GM12874 (cell line): Measurements from ENCODE around the gene CDH23.

Experiments used
- TF ChIP-seq, protein P1 (sequence below): IDR thresholded peaks from 2 replicates; pipeline ENCODE4 v1.5.1; 2011; ENCODE audit warnings: low read depth, mild to moderate bottlenecking, control low read depth, low read length, moderate library complexity; ENCODE audit not compliant: insufficient read depth

CDH23 gene

DNA sequence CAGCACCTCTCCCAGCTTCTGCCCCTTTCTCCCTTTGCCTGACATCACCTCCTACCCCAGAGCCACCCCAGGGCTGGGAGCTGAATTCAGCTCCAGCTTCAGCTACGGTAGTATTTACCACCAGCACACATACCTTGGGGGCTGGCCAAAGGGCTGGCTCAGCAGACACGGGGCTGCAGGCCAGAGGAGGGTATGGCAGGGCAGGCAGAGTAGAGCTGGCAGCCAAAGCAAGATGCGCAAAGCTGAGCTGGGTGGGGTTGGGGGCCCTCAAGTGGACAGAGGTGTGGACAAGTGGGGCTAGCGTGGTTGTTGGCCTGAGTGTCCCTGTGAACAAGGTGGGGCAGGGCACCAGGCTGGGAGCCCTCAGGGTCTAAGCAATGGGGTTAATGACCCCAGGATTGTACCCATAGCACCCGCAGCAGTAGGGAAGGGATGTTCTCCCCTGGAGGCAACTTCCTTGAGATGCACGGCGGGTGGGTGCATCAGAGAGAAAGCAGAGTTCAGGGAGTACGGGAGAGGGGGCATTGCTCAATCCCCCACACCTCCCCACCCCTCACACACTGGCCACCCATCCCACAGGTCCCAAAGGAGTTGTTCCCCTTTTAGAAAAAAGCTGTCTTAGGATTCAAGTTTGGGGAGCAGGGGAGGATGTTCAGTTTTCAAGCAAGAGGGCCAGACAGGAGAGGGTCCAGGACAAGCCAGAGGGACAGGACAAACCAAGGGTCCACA lies 368.6 kb downstream of the CDH23 start:
- TF ChIP-seq, protein P1, sequence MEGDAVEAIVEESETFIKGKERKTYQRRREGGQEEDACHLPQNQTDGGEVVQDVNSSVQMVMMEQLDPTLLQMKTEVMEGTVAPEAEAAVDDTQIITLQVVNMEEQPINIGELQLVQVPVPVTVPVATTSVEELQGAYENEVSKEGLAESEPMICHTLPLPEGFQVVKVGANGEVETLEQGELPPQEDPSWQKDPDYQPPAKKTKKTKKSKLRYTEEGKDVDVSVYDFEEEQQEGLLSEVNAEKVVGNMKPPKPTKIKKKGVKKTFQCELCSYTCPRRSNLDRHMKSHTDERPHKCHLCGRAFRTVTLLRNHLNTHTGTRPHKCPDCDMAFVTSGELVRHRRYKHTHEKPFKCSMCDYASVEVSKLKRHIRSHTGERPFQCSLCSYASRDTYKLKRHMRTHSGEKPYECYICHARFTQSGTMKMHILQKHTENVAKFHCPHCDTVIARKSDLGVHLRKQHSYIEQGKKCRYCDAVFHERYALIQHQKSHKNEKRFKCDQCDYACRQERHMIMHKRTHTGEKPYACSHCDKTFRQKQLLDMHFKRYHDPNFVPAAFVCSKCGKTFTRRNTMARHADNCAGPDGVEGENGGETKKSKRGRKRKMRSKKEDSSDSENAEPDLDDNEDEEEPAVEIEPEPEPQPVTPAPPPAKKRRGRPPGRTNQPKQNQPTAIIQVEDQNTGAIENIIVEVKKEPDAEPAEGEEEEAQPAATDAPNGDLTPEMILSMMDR = no peak

DNA sequence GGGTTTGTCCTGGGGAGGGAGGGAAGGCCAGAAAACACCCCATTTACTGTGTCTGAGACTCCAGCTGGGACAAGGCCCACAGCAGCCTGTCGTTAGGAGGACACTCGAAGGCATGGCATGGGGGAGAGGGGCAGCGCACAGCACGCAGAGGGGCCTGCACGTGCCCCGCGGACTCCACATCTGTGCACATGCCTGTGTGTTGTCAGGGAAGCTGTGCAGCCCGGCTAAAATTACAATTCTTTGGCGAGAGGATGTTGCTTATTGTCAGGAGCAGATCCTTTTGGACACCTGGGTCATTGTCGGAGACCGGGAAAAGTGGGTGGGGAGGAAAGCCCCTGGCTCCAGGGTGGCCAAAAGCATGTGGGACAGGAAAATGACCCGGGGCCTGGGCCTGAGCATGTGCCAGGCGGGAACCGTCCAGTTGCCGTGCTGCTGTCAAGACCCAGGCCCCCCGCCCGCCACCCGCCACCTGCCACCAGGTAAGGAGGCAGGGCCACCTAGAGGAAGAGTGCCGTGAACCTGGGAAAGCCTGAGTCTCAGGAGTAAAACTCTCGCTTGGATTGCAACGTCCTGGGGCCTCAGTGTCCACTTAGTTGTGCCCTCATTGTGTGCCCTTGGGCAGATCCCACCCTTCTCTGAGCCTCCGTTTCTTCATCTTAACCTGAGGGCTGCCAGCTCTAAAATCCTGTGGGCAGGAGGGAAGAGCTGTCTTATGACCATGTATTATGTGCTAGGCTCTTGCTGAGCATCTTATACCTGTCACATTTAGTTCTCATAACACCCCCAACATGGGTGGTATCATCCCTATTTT lies 369.4 kb downstream of the CDH23 start:
- TF ChIP-seq, protein P1 = no peak

DNA sequence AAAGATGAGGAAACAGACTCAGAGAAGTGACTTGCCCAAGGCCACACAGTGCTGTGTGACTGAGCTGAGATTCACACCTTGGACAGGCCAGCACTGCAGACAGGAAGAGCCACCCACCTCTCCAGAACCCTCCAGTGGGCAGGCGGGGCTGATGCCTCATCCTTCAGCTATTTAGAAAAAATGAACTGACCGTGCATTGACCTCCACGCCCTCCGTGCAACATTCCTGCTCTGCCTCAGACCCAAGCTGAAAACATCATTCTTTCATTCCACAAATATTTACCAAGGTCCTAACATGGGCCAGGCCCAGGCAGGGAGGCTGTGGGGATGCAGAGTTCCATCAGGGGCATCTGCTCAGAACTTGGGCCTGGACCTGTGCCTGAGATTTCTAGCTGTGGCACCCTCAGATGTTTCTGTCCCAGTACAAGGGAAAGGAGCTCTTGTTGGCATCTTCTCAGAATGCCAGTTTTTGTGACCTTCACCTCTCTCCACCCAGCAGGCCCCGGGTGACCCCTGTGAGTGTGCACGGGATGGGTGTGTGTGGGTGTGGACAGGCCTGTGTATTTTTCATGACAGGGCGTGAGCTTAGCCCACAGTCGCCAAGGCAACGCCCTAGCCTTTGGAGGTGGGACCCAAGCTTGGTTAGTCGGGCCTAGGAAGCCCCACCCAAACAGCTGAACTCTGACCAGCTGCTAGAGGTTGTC lies 370.1 kb downstream of the CDH23 start:
- TF ChIP-seq, protein P1 = no peak

DNA sequence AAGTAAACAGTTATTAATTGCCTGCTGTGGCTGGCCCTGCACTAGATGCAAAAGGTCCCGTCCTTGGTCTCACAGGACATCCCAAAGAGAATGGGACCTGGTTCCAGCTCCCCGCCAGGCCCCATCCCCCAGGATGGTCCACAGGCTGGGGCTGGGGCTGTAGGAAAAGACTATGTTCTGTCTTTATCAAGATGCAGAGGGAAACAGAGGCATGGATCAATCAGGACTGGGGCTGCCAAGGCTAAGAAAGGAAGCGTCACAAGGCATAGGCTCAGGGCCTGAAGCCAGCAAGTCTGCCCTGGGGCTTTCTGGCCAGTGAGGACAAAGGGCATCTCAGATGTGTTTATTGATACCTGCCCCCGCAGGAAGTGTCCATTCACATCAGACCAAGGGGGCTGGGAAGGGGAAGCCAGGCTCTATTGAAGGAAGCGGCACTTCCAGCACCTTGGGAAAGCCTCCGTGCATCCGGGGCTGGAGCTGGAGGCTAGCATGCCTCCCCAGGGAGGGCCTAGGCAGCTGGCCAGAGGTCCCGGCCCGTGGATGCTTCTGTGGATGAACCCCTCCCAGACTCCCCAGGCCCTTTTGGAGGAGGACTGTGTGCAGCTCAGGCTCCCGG lies 370.8 kb downstream of the CDH23 start:
- TF ChIP-seq, protein P1 = no peak

DNA sequence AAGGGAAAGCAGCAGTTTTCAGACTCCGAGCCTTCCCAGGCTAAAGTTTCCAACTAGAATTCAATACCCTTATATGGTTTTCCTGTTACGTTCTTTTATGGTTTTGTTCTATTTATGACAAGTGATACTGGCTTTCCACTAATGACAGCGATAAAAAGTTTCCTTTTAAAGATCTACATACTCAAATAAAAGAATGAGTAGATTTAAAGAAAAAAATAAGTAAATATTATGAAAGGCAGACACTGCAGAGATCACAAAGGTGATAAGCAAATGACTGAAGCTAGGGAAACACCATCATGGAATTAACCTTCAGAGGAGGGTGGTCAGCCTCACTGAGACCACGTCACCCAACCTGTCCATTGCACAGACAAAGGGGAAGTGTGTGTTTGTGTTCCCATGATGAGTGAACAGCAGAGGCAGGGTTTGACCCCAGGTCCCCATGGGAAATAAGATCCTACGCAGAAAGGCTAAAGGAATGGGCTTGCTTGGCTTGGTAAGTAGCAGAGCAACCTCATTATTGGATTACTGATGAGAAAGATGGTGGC lies 372.6 kb downstream of the CDH23 start:
- TF ChIP-seq, protein P1 = no peak

DNA sequence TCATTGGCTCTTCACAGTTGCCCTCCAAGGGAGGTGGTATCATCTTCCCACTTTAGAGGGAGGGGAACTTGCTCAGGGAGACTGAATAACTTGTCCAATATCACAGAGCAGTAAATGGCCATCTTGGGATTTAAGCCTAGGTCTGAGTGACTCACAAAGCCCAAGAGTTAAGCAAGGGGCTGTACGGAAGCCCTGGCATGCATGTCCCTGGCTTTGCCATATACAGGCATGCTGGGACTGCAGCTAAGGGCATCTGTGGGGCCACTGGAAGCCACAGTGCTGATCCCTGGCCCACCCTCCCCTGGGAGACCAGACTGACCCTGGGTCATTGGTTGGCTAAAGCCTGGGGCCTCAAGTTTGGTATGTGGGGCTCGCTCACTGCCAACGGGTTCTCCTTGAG lies 373.5 kb downstream of the CDH23 start:
- TF ChIP-seq, protein P1 = no peak

DNA sequence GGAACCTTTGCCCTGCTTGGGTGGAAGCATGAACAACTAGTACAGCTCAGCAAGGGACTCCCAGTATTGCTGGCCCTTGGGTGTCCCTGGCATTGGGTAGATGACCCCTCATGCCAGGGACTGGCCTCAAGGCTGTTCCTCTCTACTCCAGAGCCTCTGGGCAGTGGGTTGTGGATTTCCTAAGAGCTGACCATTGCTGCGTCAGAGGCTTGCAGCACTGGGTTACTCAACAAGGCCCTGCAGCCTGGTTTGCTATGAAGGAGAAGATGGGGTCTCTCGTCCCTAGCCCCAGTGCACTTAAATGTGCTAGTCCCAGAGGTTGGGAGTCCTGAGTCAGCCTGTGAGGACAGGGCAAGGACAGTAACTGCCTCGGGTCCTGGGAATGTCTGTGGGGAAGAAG lies 374.1 kb downstream of the CDH23 start:
- TF ChIP-seq, protein P1 = no peak
